ENCODE data around the gene ADCYAP1R1. TPM values are rescaled to one million over a fixed set of nuclear protein-coding genes. Genes with fewer than 3 reads are reported as not detected.

The ADCYAP1R1 gene
- total and polyA plus RNA-seq, 12 donors = 0.22 to 25.0 (median 1.5) TPM

- Histone ChIP-seq H3K27ac (peak overlapping the region in 1 of 5 donors; percentile 44), H3K27me3 (peaks cover 22% of the 10 kb centered on the region), H3K4me1 (replicated peaks in 1 of 2) (no peaks in the 10 kb centered on the region), H3K9me3 (replicated peaks in 1 of 3) (no peaks in the 10 kb centered on the region), H3K4me3 (no peak overlapping the region), H3K36me3 (replicated peaks in 1 of 2) (no peaks in the 10 kb centered on the region)
- intact Hi-C loops (cut with DNase I) = no loop called here
- TF ChIP-seq POLR2A (IDR thresholded peaks at IDR 0.05) (no peak), CTCF (IDR thresholded peaks at IDR 0.05) (no peak)
- 79 to 93% (median 88%) methylated on average over 2 to 5 of the region's 5 CpGs for whole genome bisulfite sequencing, 4 donors
- DNase-seq = no peak
Measured at GRCh38 chr7:31053986-31054385, 1.9 kb downstream of the ADCYAP1R1 start.

DNA sequence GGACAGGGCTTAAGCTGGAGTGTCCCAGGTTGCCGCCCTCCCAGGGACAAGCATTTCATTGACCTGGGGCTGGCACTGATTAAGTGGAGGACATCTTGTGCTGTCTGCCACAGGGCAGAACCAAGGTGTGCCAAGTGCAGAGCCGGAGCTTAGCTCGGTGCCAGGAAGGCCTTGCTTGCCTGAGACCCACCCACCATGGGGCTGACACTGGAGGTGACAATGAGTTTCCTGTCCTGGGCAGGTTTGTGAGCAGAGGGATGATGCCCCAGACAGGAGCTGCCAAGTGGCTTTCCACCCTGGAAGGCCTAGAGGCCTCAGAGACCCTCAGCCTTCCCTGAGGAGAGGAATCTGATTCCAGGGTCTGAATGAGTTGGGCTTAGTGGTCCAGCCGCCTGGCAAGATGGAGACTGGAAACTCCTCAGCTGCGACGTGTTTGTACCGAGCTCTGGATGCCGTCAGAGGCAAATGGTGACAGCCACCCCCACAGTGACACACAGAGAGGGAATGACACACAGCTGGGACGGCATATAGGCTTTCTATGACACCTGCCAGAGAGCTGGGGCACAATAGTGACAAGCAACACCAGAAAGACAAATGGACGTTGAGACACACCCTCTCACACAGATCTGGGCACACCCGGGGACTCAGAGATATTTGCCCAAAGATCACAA lies 2.6 kb downstream of the ADCYAP1R1 start:
- DNase-seq = peak in 1 of 7 donors; percentile 69
- no peak for TF ChIP-seq CTCF (IDR thresholded peaks at IDR 0.05)
- TF ChIP-seq POLR2A (IDR thresholded peaks at IDR 0.05) = no peak
- Histone ChIP-seq H3K27ac (no peak overlapping the region), H3K9me3 (replicated peaks in 1 of 3) (no peaks in the 10 kb centered on the region), H3K4me3 (no peak overlapping the region), H3K4me1 (replicated peaks in 1 of 2) (no peaks in the 10 kb centered on the region), H3K36me3 (replicated peaks in 1 of 2) (no peaks in the 10 kb centered on the region), H3K27me3 (peaks cover 22% of the 10 kb centered on the region)
- 76 to 82% (median 79%) methylated on average over 11 of the region's 11 CpGs for WGBS, 4 donors
- intact Hi-C loops (cut with DNase I) = no loop called here

DNA sequence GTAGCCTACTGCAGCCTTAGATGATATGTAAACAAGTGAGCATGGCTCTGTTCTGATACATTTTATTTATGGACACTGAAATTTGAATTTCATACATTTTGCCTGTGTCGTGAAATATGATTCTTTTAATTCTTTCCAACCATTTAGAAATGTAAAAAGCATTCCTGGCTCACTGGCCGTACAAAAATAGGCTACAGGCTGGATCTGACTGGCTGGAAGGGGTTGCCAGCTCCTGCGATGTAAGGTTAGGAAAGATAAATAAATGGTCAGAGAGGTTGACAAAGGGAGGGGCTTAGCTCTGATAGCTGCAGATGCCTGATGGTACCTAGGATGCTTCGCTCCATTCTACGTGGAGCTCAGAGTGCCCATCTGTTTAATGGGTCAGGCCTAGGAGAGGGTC lies 3.4 kb downstream of the ADCYAP1R1 start:
- no peak overlapping the region for H3K4me3 ChIP-seq
- DNase-seq = no peak
- TF ChIP-seq POLR2A (IDR thresholded peaks at IDR 0.05) (no peak), CTCF (IDR thresholded peaks at IDR 0.05) (no peak)
- intact Hi-C loops (cut with DNase I) = no loop called here
- H3K27ac ChIP-seq = no peak overlapping the region
- H3K27me3 ChIP-seq = peaks cover 22% of the 10 kb centered on the region
- no peaks in the 10 kb centered on the region for H3K4me1 ChIP-seq (replicated peaks in 1 of 2)
- H3K9me3 ChIP-seq (replicated peaks in 1 of 3) = no peaks in the 10 kb centered on the region
- H3K36me3 ChIP-seq (replicated peaks in 1 of 2) = no peaks in the 10 kb centered on the region
- 76 to 81% (median 79%) methylated on average over 5 of the region's 5 CpGs for WGBS, 4 donors

- TF ChIP-seq CTCF (IDR thresholded peaks at IDR 0.05) (no peak), POLR2A (IDR thresholded peaks at IDR 0.05) (no peak)
- WGBS, 4 donors = 65 to 71% (median 70%) methylated on average over 7 to 10 of the region's 10 CpGs
- Histone ChIP-seq H3K4me1 (replicated peaks in 1 of 2) (no peaks in the 10 kb centered on the region), H3K36me3 (replicated peaks in 1 of 2) (no peaks in the 10 kb centered on the region), H3K27me3 (peaks cover 17% of the 10 kb centered on the region), H3K27ac (peak overlapping the region in 1 of 5 donors; percentile 2), H3K9me3 (replicated peaks in 1 of 3) (no peaks in the 10 kb centered on the region), H3K4me3 (no peak overlapping the region)
- DNase-seq = peak in 1 of 7 donors; percentile 74
- intact Hi-C loops (cut with DNase I) = no loop called here
Measured at GRCh38 chr7:31056775-31057346, 4.8 kb downstream of the ADCYAP1R1 start.

Measured in adrenal gland (tissue), 12 donors.